Neutrophil (primary cell): Measurements from ENCODE around the gene ADISSP.

ENCODE experiments used
- H3K27ac ChIP-seq: fragments of 200-600 bp; sonication (generic); 2 replicates; pipeline ENCODE4 v1.5.1; 2016; ENCODE audit warnings: mild to moderate bottlenecking, moderate library complexity
- H3K27me3 ChIP-seq: fragments of 200-600 bp; sonication (generic); 2 replicates; pipeline ENCODE4 v1.6.0; 2016; ENCODE audit warnings: mild to moderate bottlenecking
- H3K36me3 ChIP-seq: fragments of 200-600 bp; sonication (generic); 2 replicates; pipeline ENCODE4 v1.5.1; 2017
- H3K4me1 ChIP-seq, 2 experiments: fragments of 200-600 bp in 1 of 2; sonication (generic) in 1 of 2; 1 replicate in 1 of 2; 2 replicates in 1 of 2; pipeline versions ENCODE4 v1.5.1 to v1.6.1; 2013 to 2016; ENCODE audit warnings: low read depth in 1 of 2, low read length in 1 of 2, mild to moderate bottlenecking in 1 of 2, moderate library complexity in 1 of 2; ENCODE audit not compliant: control insufficient read depth in 1 of 2, insufficient read depth in 1 of 2
- H3K4me3 ChIP-seq, 2 experiments: fragments of 200-600 bp in 1 of 2; sonication (generic) in 1 of 2; 1 replicate in 1 of 2; 2 replicates in 1 of 2; pipeline ENCODE4 v1.5.1; 2013 to 2016; ENCODE audit warnings: low read depth in 1 of 2, low read length in 1 of 2, mild to moderate bottlenecking in 1 of 2, moderate library complexity in 1 of 2
- H3K9me3 ChIP-seq: fragments of 200-600 bp; sonication (generic); 2 replicates; pipeline ENCODE4 v1.5.1; 2016
- TF ChIP-seq, protein P1 (sequence below): fragments of 200-600 bp; sonication (generic); IDR thresholded peaks from 2 replicates; pipeline ENCODE4 v1.5.1; 2016; ENCODE audit warnings: antibody characterized with exemption

The ADISSP gene

DNA sequence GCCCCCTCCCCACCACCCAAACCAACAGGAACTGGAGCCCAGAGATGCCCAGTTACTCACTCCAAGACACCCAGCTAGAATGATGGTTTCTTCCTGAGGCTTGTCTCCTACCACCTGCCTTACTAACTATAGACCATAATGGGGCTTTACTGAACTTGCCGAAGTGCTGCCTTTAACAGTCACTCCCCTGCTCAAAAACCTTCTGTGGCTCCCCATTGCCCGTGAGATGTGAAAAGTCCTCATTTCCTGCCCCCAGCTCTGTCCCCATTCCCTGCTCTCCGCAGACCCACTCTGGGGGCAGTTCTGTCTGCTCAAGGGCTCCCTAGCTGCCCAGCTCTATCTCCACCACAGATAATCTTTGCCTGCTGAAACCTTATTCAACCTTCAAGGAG lies 60.0 kb downstream of the ADISSP start:
- Histone ChIP-seq H3K9me3 (no peaks in the 10 kb centered on the region), H3K27ac (no peak overlapping the region), H3K4me3 (no peak overlapping the region), H3K27me3 (no peaks in the 10 kb centered on the region), H3K36me3 (no peaks in the 10 kb centered on the region), H3K4me1 (peaks cover 12 to 18% of the 10 kb centered on the region in 2 experiments)
- TF ChIP-seq, protein P1, sequence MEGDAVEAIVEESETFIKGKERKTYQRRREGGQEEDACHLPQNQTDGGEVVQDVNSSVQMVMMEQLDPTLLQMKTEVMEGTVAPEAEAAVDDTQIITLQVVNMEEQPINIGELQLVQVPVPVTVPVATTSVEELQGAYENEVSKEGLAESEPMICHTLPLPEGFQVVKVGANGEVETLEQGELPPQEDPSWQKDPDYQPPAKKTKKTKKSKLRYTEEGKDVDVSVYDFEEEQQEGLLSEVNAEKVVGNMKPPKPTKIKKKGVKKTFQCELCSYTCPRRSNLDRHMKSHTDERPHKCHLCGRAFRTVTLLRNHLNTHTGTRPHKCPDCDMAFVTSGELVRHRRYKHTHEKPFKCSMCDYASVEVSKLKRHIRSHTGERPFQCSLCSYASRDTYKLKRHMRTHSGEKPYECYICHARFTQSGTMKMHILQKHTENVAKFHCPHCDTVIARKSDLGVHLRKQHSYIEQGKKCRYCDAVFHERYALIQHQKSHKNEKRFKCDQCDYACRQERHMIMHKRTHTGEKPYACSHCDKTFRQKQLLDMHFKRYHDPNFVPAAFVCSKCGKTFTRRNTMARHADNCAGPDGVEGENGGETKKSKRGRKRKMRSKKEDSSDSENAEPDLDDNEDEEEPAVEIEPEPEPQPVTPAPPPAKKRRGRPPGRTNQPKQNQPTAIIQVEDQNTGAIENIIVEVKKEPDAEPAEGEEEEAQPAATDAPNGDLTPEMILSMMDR, result no peak

DNA sequence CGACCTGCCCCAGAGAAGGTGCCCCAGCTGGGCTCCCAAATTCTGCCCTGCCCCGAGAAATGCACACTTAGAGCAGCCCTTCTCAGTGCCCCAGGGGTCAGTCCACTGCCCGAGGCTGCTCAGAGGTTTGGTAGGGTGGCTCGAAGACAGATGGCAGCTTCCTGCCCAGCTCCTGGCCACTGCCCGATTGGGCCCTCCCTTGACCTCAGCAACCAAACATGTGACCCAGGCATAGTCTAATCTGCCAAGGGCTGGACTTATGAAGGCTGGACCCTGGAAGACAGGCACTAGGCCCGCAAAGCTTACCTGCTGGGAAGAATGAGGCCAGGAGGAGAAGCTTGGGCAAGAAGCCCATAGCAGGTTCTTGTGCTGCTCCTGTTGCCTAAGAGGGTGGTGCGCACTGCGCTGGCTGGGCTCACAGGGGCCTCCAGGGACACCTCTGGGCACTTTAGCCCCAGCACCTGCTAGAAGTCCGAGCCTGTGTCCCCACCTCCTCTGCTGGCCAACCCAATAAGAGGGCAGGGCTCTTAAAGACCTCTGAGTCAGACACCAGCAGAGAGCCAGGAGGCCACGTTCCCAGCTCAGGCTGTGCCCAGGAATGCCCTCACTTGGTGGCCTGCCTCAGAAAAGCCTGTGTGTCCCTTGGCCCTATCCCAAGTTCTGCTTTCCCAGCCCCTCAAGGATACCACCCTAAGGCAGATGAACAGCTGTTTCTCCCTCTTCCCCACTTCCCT lies 60.6 kb downstream of the ADISSP start:
- Histone ChIP-seq H3K27me3 (no peaks in the 10 kb centered on the region), H3K4me1 (peaks cover 10 to 13% of the 10 kb centered on the region in 2 experiments), H3K4me3 (no peak overlapping the region), H3K9me3 (no peaks in the 10 kb centered on the region), H3K27ac (no peak overlapping the region), H3K36me3 (no peaks in the 10 kb centered on the region)
- TF ChIP-seq, protein P1, result no peak

DNA sequence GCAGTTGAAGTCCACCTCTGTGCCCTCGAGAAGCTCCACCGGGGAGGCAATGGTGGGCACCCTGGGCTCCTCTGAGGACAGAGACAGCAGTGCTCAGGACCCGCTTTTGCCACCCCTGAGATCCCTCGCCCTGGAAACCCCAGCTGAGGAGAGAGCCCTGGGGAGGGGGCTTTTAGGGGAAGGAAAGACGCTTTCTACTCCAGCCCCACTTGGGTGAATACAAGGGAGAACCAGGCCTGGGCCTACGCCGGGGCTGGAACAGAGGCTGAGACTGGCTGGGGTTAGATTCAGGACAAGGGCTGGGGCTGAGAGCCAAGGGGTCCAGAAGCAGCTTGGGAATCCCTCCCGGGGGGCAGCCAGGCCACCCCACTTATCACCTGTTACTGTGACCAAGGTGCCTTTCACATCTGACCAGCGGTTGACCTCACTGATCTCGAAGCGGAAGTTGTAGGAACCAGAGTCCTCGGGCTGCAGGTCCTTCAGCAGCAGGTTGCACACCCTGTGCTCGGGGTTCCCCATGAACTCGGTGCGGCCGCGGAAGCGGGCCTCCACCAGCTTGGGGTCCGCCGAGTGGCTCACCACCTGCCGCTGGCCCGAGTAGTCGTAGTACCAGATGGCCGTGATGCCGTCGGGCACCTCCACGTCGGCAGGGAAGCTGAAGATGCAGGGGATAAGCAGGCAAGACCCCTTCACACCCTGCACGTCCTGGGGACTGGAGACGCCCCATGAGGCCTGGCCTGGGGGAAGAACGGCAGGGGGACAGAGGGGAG lies 61.4 kb downstream of the ADISSP start:
- Histone ChIP-seq H3K27me3 (no peaks in the 10 kb centered on the region), H3K27ac (no peak overlapping the region), H3K9me3 (no peaks in the 10 kb centered on the region), H3K4me3 (no peak overlapping the region), H3K36me3 (no peaks in the 10 kb centered on the region), H3K4me1 (peaks cover 4 to 5% of the 10 kb centered on the region in 2 experiments)
- TF ChIP-seq, protein P1, result no peak

DNA sequence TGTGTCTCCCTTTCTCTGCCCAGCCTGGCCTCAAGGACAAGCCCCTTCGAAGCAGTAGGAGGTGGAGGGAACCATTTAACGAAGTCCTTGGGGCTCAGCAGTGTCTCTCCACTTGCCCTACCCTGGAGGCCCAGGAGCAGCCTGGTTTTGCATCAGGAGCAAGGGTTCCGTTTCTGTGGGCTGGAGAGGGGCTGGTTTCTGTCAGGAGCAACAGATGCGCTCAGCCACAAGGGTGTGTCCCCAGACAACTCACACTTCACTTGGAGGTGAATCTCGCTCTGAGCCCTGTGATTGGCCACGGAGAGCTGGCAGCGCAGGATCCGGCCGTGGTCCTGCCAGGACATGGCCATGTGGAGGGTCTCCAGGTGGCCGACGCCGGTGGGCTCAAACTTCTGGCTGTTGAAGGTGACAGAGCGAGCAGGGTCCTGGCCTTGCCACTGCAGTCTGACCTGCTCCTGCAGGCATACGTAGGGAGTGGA lies 62.0 kb downstream of the ADISSP start:
- Histone ChIP-seq H3K27me3 (no peaks in the 10 kb centered on the region), H3K4me1 (no peaks in the 10 kb centered on the region), H3K36me3 (no peaks in the 10 kb centered on the region), H3K4me3 (no peak overlapping the region), H3K9me3 (no peaks in the 10 kb centered on the region), H3K27ac (no peak overlapping the region)
- TF ChIP-seq, protein P1, result no peak

DNA sequence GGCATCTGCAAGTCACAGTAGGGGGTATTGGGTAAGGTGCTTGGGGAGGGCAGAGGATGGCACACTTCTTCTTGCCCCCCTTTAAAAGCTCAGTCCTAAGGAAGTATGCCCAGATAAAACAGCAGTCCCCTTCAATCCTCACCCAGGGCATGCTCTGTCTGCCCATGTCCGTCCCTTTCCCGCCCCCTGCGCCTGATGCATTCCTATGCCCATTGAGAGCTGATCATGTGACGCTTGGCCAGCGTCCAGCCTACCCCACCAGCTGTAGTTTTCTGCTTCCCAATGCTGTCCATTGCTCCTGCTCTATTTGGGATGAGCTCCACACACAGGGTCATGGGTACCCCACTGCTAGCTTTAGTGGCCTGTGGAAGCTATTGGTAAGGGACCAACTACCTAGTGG lies 63.5 kb downstream of the ADISSP start:
- no peaks in the 10 kb centered on the region for H3K4me1 ChIP-seq
- no peaks in the 10 kb centered on the region for H3K9me3 ChIP-seq
- H3K36me3 ChIP-seq, result no peaks in the 10 kb centered on the region
- no peak overlapping the region for H3K27ac ChIP-seq
- no peak overlapping the region for H3K4me3 ChIP-seq
- TF ChIP-seq, protein P1, result no peak
- H3K27me3 ChIP-seq, result no peaks in the 10 kb centered on the region
